ENCODE results near the gene GNL3. TPM values are rescaled to one million over a fixed set of nuclear protein-coding genes. Genes with fewer than 3 reads are reported as not detected.

Gene GNL3
- total and polyA plus RNA-seq, 2 donors from 2014 or later: 27.9 to 47.8 TPM

DNA sequence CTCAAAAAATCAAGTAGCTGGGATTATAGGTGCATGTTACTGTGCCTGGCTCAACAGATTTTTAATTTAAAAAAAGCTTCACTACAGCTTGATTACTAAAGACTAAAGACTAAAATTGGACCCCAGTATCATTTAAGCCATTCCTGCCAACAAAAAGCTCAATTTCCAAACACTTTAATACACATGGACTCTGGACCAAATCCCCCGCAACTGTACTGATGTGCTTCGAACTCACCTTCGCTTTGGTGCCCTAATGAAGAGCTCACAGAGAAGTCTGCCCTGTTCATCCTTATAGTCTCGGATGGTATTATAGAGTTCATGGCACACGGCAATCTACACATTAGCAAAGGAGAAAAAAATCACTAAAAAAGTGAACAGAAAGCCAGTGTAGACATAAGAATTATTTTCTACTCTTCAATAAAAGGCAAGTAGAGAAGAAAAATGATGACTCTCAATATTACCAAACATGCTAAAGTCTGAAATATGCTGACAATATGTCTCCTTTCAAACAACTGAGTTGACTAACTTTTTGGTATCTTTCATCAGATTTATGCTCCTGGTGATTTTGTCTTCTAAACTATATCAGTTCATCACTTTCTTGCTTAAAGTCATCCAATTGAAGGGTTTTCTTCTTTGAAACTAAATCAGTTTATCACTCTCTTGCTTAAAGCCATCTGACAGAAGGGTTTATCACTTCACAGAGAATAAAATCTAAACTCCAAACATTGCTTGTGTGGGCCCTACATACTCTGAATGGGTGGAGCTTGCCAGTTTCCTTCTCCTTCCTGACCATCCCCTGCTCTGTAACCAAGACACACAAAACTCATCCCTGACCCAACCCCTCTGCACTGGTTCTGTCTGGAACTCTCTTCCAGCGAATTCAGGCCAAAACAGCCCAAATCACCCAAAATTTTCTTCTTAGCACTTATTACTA lies 7.3 kb upstream of the GNL3 start:
- FAIRE-seq (no peak), DNase-seq (no peak)
- peaks cover 0 to 9% (median 6%) of the 10 kb centered on the region in 3 donors for H3K4me1 ChIP-seq (ENCODE audit: control insufficient read depth in 2 of 3, insufficient read depth in 2 of 3, low read depth in 1 of 3, low read length in 3 of 3)
- no peak overlapping the region for H3K9ac ChIP-seq (ENCODE audit: low read length in 3 of 3)
- H3K36me3 ChIP-seq (ENCODE audit: control insufficient read depth in 2 of 3, insufficient read depth in 3 of 3, low read length in 3 of 3): peaks cover 8 to 46% (median 18%) of the 10 kb centered on the region in 3 donors
- H3K27me3 ChIP-seq (ENCODE audit: control insufficient read depth, insufficient read depth, low read length): no peaks in the 10 kb centered on the region
- H3K27ac ChIP-seq (ENCODE audit: low read depth in 2 of 2, low read length in 2 of 2): no peak overlapping the region
- H3K4me3 ChIP-seq (ENCODE audit: low read length in 3 of 3): no peak overlapping the region
- TF ChIP-seq, protein P1, sequence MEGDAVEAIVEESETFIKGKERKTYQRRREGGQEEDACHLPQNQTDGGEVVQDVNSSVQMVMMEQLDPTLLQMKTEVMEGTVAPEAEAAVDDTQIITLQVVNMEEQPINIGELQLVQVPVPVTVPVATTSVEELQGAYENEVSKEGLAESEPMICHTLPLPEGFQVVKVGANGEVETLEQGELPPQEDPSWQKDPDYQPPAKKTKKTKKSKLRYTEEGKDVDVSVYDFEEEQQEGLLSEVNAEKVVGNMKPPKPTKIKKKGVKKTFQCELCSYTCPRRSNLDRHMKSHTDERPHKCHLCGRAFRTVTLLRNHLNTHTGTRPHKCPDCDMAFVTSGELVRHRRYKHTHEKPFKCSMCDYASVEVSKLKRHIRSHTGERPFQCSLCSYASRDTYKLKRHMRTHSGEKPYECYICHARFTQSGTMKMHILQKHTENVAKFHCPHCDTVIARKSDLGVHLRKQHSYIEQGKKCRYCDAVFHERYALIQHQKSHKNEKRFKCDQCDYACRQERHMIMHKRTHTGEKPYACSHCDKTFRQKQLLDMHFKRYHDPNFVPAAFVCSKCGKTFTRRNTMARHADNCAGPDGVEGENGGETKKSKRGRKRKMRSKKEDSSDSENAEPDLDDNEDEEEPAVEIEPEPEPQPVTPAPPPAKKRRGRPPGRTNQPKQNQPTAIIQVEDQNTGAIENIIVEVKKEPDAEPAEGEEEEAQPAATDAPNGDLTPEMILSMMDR (IDR thresholded peaks at IDR 0.05; ENCODE audit: borderline replicate concordance, extremely low read depth, insufficient read depth): no peak
- intact Hi-C loops (cut with DNase I): no loop called here
- H3K9me3 ChIP-seq (ENCODE audit: control insufficient read depth in 2 of 3, insufficient read depth in 1 of 3, low read length in 3 of 3): no peaks in the 10 kb centered on the region

DNA sequence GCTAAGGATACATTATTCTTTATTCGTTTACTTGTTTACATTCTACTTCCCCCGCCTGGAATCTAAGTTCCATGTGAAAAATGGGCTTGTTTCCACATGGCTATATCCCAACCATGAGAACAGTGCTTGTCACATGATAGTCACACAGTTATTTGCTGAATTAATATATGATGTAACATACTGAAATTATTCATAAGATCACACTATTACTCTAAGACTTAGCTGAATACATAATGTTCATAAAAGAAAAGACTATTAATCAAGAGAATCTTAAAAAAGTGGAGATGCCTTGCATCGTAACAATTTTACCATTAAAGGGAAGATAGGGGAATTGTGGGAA lies 6.7 kb upstream of the GNL3 start:
- Histone ChIP-seq H3K27me3 (ENCODE audit: control insufficient read depth, insufficient read depth, low read length) (no peaks in the 10 kb centered on the region), H3K4me3 (ENCODE audit: low read length in 3 of 3) (no peak overlapping the region), H3K9ac (ENCODE audit: low read length in 3 of 3) (no peak overlapping the region), H3K9me3 (ENCODE audit: control insufficient read depth in 2 of 3, insufficient read depth in 1 of 3, low read length in 3 of 3) (no peaks in the 10 kb centered on the region), H3K4me1 (ENCODE audit: control insufficient read depth in 2 of 3, insufficient read depth in 2 of 3, low read depth in 1 of 3, low read length in 3 of 3) (peaks cover 0 to 12% (median 9%) of the 10 kb centered on the region in 3 donors), H3K36me3 (ENCODE audit: control insufficient read depth in 2 of 3, insufficient read depth in 3 of 3, low read length in 3 of 3) (peaks cover 8 to 46% (median 18%) of the 10 kb centered on the region in 3 donors), H3K27ac (ENCODE audit: low read depth in 2 of 2, low read length in 2 of 2) (no peak overlapping the region)
- no peak for FAIRE-seq
- DNase-seq: no peak
- TF ChIP-seq, protein P1 (IDR thresholded peaks at IDR 0.05; ENCODE audit: borderline replicate concordance, extremely low read depth, insufficient read depth): no peak
- intact Hi-C loops (cut with DNase I): no loop called here

DNA sequence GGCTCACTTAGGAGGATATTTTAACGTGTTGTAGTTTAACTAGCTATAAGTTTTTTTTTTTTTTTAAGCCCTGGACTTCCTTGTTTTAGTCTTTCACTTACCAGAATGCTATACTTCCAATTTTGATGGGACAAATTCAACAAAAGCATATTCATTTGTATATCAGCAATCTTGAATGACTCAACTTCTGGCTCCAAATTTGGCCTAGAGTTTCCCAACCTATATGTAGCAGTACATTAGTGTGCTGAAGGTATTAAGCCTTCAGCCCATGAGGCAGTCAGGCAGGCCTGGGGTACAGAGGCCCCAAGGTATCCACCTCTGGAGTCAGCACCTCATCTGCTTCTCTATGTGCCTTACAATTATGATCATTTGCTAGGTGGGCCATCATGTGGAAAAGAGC lies 6.0 kb upstream of the GNL3 start:
- Histone ChIP-seq H3K27me3 (ENCODE audit: control insufficient read depth, insufficient read depth, low read length) (no peaks in the 10 kb centered on the region), H3K27ac (ENCODE audit: low read depth in 2 of 2, low read length in 2 of 2) (no peak overlapping the region), H3K36me3 (ENCODE audit: control insufficient read depth in 2 of 3, insufficient read depth in 3 of 3, low read length in 3 of 3) (peaks cover 8 to 46% (median 16%) of the 10 kb centered on the region in 3 donors), H3K4me1 (ENCODE audit: control insufficient read depth in 2 of 3, insufficient read depth in 2 of 3, low read depth in 1 of 3, low read length in 3 of 3) (peaks cover 0 to 18% (median 15%) of the 10 kb centered on the region in 3 donors), H3K4me3 (ENCODE audit: low read length in 3 of 3) (no peak overlapping the region), H3K9me3 (ENCODE audit: control insufficient read depth in 2 of 3, insufficient read depth in 1 of 3, low read length in 3 of 3) (no peaks in the 10 kb centered on the region), H3K9ac (ENCODE audit: low read length in 3 of 3) (no peak overlapping the region)
- TF ChIP-seq, protein P1 (IDR thresholded peaks at IDR 0.05; ENCODE audit: borderline replicate concordance, extremely low read depth, insufficient read depth): no peak
- intact Hi-C loops (cut with DNase I): no loop called here
- DNase-seq (no peak), FAIRE-seq (no peak)
